DND-41 (cell line): ENCODE results near the gene SVIL.

ENCODE experiments used
- ATAC-seq: fragments of 200-7000 bp; cut with Tn5 transposase; 3 replicates; pipeline ENCODE4 v1.9.1; 2021; ENCODE audit warnings: low read depth; ENCODE audit not compliant: insufficient read depth
- DNase-seq: peaks from one replicate; pipeline ENCODE4 v3.0.0-alpha.2; 2020
- H2AFZ ChIP-seq: 2 replicates; pipeline ENCODE4 v1.6.0; 2012; ENCODE audit warnings: low read depth, low read length
- H3K27ac ChIP-seq: 2 replicates; pipeline ENCODE4 v1.5.1; 2012; ENCODE audit warnings: low read length, inconsistent platforms
- H3K27me3 ChIP-seq: fragments of 200-600 bp; sonication (generic); 2 replicates; pipeline ENCODE4 v1.6.0; 2012; ENCODE audit warnings: low read length, mild to moderate bottlenecking, inconsistent platforms; ENCODE audit not compliant: insufficient read depth, poor library complexity
- H3K36me3 ChIP-seq: 2 replicates; pipeline ENCODE4 v1.5.1; 2012; ENCODE audit warnings: low read length, inconsistent platforms; ENCODE audit not compliant: insufficient read depth
- H3K4me1 ChIP-seq: 2 replicates; pipeline ENCODE4 v1.5.1; 2012; ENCODE audit warnings: mild to moderate bottlenecking, low read length; ENCODE audit not compliant: insufficient read depth
- H3K4me2 ChIP-seq: 2 replicates; pipeline ENCODE4 v1.6.0; 2012; ENCODE audit warnings: mild to moderate bottlenecking, moderate library complexity, low read length, inconsistent platforms; ENCODE audit not compliant: insufficient read depth
- H3K4me3 ChIP-seq, 2 experiments: fragments of 200-600 bp in 1 of 2; shearing (Covaris generic) in 1 of 2; 2 replicates each; pipeline ENCODE4 v1.5.1; 2012 to 2016; ENCODE audit warnings: inconsistent platforms in 2 of 2, low read length in 2 of 2, mild to moderate bottlenecking in 2 of 2, low read depth in 1 of 2, moderate library complexity in 1 of 2
- H3K79me2 ChIP-seq: 2 replicates; pipeline ENCODE4 v1.6.0; 2012; ENCODE audit warnings: low read length, inconsistent platforms; ENCODE audit not compliant: insufficient read depth
- H3K9ac ChIP-seq: 2 replicates; pipeline ENCODE4 v1.6.0; 2012; ENCODE audit warnings: low read depth, mild to moderate bottlenecking, inconsistent platforms, low read length, moderate library complexity
- H3K9me3 ChIP-seq: 2 replicates; pipeline ENCODE4 v1.5.1; 2012; ENCODE audit warnings: low read length, moderate library complexity, mild to moderate bottlenecking, inconsistent platforms; ENCODE audit not compliant: insufficient read depth, severe bottlenecking
- H4K20me1 ChIP-seq: 2 replicates; pipeline ENCODE4 v1.6.0; 2012; ENCODE audit warnings: low read length; ENCODE audit not compliant: insufficient read depth
- EZH2 ChIP-seq: IDR thresholded peaks from 3 replicates; pipeline ENCODE4 v1.6.1; 2012; ENCODE audit warnings: borderline replicate concordance, low read depth, mild to moderate bottlenecking, moderate library complexity, low read length, inconsistent platforms; ENCODE audit not compliant: severe bottlenecking
- TF ChIP-seq, protein P1 (sequence below): IDR thresholded peaks from 2 replicates; pipeline ENCODE4 v1.5.1; 2012; ENCODE audit warnings: borderline replicate concordance, low read length, moderate library complexity, mild to moderate bottlenecking; ENCODE audit not compliant: poor library complexity, severe bottlenecking; ENCODE audit errors: extremely low read depth

Gene SVIL

GRCh38 chr10:29622382-29622922 is 12.3 kb downstream of the SVIL start:
- peaks cover 13% of the 10 kb centered on the region for H3K79me2 ChIP-seq
- no peaks in the 10 kb centered on the region for H3K36me3 ChIP-seq
- H2AFZ ChIP-seq = no peak overlapping the region
- no peak overlapping the region for H3K9ac ChIP-seq
- ATAC-seq (no peak), DNase-seq (no peak)
- H3K4me3 ChIP-seq = no peak overlapping the region
- no peaks in the 10 kb centered on the region for H3K9me3 ChIP-seq
- H3K4me1 ChIP-seq = no peaks in the 10 kb centered on the region
- no peaks in the 10 kb centered on the region for H3K27me3 ChIP-seq
- H3K27ac ChIP-seq = no peak overlapping the region
- TF ChIP-seq EZH2 = no peak
- TF ChIP-seq, protein P1, sequence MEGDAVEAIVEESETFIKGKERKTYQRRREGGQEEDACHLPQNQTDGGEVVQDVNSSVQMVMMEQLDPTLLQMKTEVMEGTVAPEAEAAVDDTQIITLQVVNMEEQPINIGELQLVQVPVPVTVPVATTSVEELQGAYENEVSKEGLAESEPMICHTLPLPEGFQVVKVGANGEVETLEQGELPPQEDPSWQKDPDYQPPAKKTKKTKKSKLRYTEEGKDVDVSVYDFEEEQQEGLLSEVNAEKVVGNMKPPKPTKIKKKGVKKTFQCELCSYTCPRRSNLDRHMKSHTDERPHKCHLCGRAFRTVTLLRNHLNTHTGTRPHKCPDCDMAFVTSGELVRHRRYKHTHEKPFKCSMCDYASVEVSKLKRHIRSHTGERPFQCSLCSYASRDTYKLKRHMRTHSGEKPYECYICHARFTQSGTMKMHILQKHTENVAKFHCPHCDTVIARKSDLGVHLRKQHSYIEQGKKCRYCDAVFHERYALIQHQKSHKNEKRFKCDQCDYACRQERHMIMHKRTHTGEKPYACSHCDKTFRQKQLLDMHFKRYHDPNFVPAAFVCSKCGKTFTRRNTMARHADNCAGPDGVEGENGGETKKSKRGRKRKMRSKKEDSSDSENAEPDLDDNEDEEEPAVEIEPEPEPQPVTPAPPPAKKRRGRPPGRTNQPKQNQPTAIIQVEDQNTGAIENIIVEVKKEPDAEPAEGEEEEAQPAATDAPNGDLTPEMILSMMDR = no peak
- no peak overlapping the region for H3K4me2 ChIP-seq
- peaks cover 22% of the 10 kb centered on the region; the same call in 1 of the 2 replicates for H4K20me1 ChIP-seq

- Histone ChIP-seq H3K27ac (no peak overlapping the region), H4K20me1 (peaks cover 22% of the 10 kb centered on the region; the same call in 1 of the 2 replicates), H3K4me2 (no peak overlapping the region), H3K9me3 (no peaks in the 10 kb centered on the region), H3K27me3 (no peaks in the 10 kb centered on the region), H3K36me3 (no peaks in the 10 kb centered on the region), H3K4me1 (no peaks in the 10 kb centered on the region), H2AFZ (no peak overlapping the region), H3K79me2 (peaks cover 13% of the 10 kb centered on the region), H3K4me3 (no peak overlapping the region), H3K9ac (no peak overlapping the region)
- ATAC-seq (no peak), DNase-seq (no peak)
- TF ChIP-seq, protein P1 = no peak
- TF ChIP-seq EZH2 = no peak
Measured at GRCh38 chr10:29621161-29621560, 13.6 kb downstream of the SVIL start.

- Histone ChIP-seq H2AFZ (no peak overlapping the region), H3K27ac (no peak overlapping the region), H3K4me2 (no peak overlapping the region), H4K20me1 (peaks cover 22% of the 10 kb centered on the region; the same call in 1 of the 2 replicates), H3K9ac (no peak overlapping the region), H3K9me3 (no peaks in the 10 kb centered on the region), H3K4me3 (no peak overlapping the region), H3K4me1 (no peaks in the 10 kb centered on the region), H3K27me3 (no peaks in the 10 kb centered on the region), H3K79me2 (peaks cover 13% of the 10 kb centered on the region), H3K36me3 (no peaks in the 10 kb centered on the region)
- ATAC-seq (no peak), DNase-seq (no peak)
- TF ChIP-seq, protein P1 = no peak
- TF ChIP-seq EZH2 = no peak
Measured at GRCh38 chr10:29620112-29620690, 14.6 kb downstream of the SVIL start.
